ENCODE measurements around the gene TINAG. TPM values are rescaled to one million over a fixed set of nuclear protein-coding genes. Genes with fewer than 3 reads are reported as not detected.

TINAG gene
- total RNA-seq, 1 experiment from 2014 or later: 12.6 TPM

GRCh38 chr6:54366667-54367327 is 58.6 kb downstream of the TINAG start:
- intact Hi-C loops (cut with micrococcal nuclease; ENCODE audit: unreplicated experiment): no loop called here
- no peak overlapping the region for H3K4me3 Mint-ChIP-seq (ENCODE audit: low read depth, unreplicated experiment)
- CTCF ChIA-PET: interaction anchor here (0.7 kb wide), 1 partner anchor 31 kb away, joined by 5 read pairs; no protein-coding TSS in a partner anchor

GRCh38 chr6:54377776-54378175 is 69.5 kb downstream of the TINAG start:
- H3K27me3 Mint-ChIP-seq (ENCODE audit: unreplicated experiment): no peaks in the 10 kb centered on the region
- no peaks in the 10 kb centered on the region for H3K9me3 Mint-ChIP-seq (ENCODE audit: low read depth, unreplicated experiment)
- no peaks in the 10 kb centered on the region for H3K4me1 Mint-ChIP-seq (ENCODE audit: low read depth, unreplicated experiment)
- BruUV-seq (replicated peaks): no TSS peak
- H3K36me3 Mint-ChIP-seq (ENCODE audit: insufficient read depth, unreplicated experiment): no peaks in the 10 kb centered on the region
- CTCF ChIA-PET: no interaction called here
- intact Hi-C loops (cut with micrococcal nuclease; ENCODE audit: unreplicated experiment): no loop called here
- TF ChIP-seq CTCF (IDR thresholded peaks at IDR 0.05; ENCODE audit: unreplicated experiment): no peak
- no peak for DNase-seq
- no peak overlapping the region for H3K4me3 Mint-ChIP-seq (ENCODE audit: low read depth, unreplicated experiment)
- H3K27ac Mint-ChIP-seq (ENCODE audit: unreplicated experiment): no peak overlapping the region

More at GRCh38 chr6:54366667-54367327, 58.6 kb downstream of the TINAG start:
- H3K9me3 Mint-ChIP-seq (ENCODE audit: low read depth, unreplicated experiment): no peaks in the 10 kb centered on the region
- peaks cover 15% of the 10 kb centered on the region for H3K4me1 Mint-ChIP-seq (ENCODE audit: low read depth, unreplicated experiment)
- no peaks in the 10 kb centered on the region for H3K36me3 Mint-ChIP-seq (ENCODE audit: insufficient read depth, unreplicated experiment)
- BruUV-seq (replicated peaks): no TSS peak
- no peak for TF ChIP-seq CTCF (IDR thresholded peaks at IDR 0.05; ENCODE audit: unreplicated experiment)
- no peaks in the 10 kb centered on the region for H3K27me3 Mint-ChIP-seq (ENCODE audit: unreplicated experiment)
- peak; percentile 24 for DNase-seq
- H3K27ac Mint-ChIP-seq (ENCODE audit: unreplicated experiment): peak overlapping the region; percentile 77

GRCh38 chr6:54386295-54386694 is 78.1 kb downstream of the TINAG start:
- no peaks in the 10 kb centered on the region for H3K27me3 Mint-ChIP-seq (ENCODE audit: unreplicated experiment)
- no peak for TF ChIP-seq CTCF (IDR thresholded peaks at IDR 0.05; ENCODE audit: unreplicated experiment)
- CTCF ChIA-PET: no interaction called here
- DNase-seq: no peak
- H3K27ac Mint-ChIP-seq (ENCODE audit: unreplicated experiment): no peak overlapping the region
- no peak overlapping the region for H3K4me3 Mint-ChIP-seq (ENCODE audit: low read depth, unreplicated experiment)
- H3K36me3 Mint-ChIP-seq (ENCODE audit: insufficient read depth, unreplicated experiment): peaks cover 2% of the 10 kb centered on the region
- intact Hi-C loops (cut with micrococcal nuclease; ENCODE audit: unreplicated experiment): no loop called here
- H3K9me3 Mint-ChIP-seq (ENCODE audit: low read depth, unreplicated experiment): no peaks in the 10 kb centered on the region
- no TSS peak for BruUV-seq (replicated peaks)
- no peaks in the 10 kb centered on the region for H3K4me1 Mint-ChIP-seq (ENCODE audit: low read depth, unreplicated experiment)

DNA sequence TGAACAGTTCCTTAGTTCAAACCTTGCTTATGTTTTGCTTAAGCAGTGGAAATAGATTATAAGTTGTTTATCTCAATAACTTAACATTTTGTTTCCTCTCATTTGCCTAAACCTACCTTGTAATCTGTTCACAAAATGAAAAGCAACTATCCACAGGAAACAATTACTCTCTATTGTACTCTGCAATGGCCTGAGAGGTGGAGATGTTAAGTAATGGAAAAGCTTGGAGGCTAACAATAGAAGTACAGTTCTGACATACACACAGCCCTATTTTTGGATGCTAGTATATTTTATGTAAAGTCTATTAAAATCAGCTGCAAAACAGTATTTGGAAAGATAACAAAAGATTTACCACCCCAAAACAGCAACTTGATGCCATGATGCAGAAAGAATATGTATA is 82.1 kb downstream of the TINAG start:
- no peaks in the 10 kb centered on the region for H3K27me3 Mint-ChIP-seq (ENCODE audit: unreplicated experiment)
- BruUV-seq (replicated peaks): no TSS peak
- peaks cover 4% of the 10 kb centered on the region for H3K36me3 Mint-ChIP-seq (ENCODE audit: insufficient read depth, unreplicated experiment)
- CTCF ChIA-PET: no interaction called here
- no peaks in the 10 kb centered on the region for H3K4me1 Mint-ChIP-seq (ENCODE audit: low read depth, unreplicated experiment)
- H3K9me3 Mint-ChIP-seq (ENCODE audit: low read depth, unreplicated experiment): peaks cover 2% of the 10 kb centered on the region
- intact Hi-C loops (cut with micrococcal nuclease; ENCODE audit: unreplicated experiment): no loop called here
- no peak for TF ChIP-seq CTCF (IDR thresholded peaks at IDR 0.05; ENCODE audit: unreplicated experiment)
- H3K4me3 Mint-ChIP-seq (ENCODE audit: low read depth, unreplicated experiment): no peak overlapping the region
- no peak for DNase-seq
- H3K27ac Mint-ChIP-seq (ENCODE audit: unreplicated experiment): no peak overlapping the region

Measured in Calu3 (cell line).